NCI-H187 treated with DMSO at 0.1 percent for 48 hours (cell line): ENCODE data around the gene AOPEP.

Experiments
- DNase-seq: peaks from one replicate; lab custom pipeline; 2025; lab: John Stamatoyannopoulos, UW

AOPEP gene

DNA sequence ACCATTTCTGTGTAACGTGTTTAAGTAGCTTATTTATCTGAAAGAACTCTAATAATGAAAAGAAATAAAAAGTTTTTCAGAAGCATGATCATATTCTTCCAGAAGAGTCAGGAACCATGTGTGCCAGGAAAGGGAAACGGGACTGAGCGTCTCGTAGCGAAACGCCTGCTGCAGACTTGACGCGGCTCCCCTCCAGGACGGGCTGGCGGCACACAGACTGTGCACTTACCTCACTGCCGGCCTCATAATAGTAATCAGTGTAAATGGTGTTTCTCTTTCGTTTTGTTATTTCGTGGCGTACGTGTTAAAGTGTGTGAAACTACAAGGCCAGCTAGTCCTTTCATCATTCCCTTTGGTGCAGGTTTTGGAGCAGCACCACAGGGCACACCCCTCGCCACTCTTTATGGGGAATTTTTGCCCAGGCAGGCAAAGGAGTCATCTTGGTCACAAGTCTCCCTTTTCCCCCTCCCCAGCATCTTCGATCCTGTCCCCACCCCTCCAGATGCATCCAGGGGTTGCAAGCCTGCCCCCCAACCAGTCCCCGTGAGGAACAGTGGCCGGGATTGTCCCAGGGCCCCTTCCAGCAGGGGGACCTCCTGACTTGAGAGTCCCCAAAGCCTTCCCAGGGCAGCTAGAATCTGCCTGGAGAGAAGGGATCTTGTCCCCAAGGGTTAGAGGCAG, 357.9 kb downstream of the AOPEP start:
- no peak for DNase-seq

GRCh38 chr9:95085036-95085770, 358.7 kb downstream of the AOPEP start:
- no peak for DNase-seq

- DNase-seq, result no peak
Observed at GRCh38 chr9:95085861-95086563, 359.5 kb downstream of the AOPEP start.

- no peak for DNase-seq
Observed at GRCh38 chr9:95086564-95086955, 360.1 kb downstream of the AOPEP start.

- DNase-seq, result no peak
Observed at GRCh38 chr9:95087659-95088242, 361.3 kb downstream of the AOPEP start.

DNA sequence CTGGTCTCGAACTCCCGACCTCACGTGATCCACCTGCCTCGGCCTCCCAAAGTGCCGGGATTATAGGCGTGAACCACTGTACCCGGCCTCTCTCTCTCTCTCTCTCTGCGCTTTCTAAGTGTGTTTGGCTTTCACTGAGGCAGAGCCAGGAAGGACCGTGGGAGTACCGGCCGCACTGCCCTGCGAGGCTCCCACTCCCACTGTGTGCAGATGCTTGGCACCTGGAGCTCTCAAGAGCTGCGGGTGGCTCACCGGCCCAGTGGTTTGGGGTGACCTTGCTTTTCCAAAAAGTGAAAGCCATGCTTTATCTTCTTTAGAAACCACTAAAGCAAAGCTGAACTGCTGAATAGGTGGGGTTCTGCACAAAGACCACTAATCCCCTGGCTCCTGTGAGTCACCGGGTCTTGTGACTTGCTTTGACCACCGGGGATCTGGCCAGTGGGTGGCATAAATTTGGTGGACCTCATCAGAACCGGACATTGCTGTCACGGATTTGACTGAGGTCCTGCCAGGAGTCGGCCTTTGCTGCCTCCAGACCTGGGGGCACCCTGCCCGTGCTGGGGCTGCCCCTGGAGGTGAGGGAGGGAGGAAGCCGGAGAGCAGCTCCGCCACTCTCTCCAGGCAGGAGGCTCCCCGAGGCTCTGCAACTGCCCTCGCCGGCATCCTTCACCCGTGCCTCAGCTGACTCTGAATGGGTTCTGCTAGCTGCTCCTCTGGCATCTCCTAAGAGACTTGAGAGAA, 362.1 kb downstream of the AOPEP start:
- no peak for DNase-seq

GRCh38 chr9:95089257-95090022, 362.9 kb downstream of the AOPEP start:
- no peak for DNase-seq

GRCh38 chr9:95090023-95090791, 363.7 kb downstream of the AOPEP start:
- no peak for DNase-seq

GRCh38 chr9:95090871-95091577, 364.5 kb downstream of the AOPEP start:
- DNase-seq, result no peak

DNA sequence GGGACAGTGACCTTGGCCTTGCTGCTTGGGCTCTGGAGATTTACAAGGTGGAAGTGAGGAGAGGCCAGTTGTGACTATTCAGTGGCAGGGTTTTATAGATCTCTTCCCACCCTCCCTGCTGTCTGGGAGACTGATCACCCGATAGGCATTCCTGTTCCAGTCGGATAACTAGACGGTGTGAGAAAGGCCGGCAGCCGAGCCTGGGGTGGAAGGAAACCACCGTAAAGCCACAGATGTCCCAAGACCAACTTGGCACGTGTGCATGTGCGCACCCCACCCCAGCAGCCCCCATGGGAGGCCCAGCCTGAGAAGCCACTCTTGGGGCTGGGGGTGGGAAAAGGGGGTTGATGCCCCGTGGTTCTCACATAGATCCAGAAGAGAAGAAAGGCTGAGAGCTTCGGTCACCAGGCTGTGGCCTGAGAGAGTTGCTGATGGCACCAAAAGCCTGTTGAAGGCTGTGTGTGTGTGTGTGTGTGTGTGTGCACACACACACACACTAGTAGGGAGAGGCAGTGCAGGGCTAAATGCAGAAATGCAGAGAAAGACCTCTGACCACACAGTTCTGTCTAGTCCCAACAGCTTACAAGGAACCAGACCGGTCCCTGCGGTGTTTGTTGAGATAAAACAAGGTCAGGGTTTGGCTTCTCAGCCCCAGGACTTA, 365.2 kb downstream of the AOPEP start:
- no peak for DNase-seq

- no peak for DNase-seq
Observed at GRCh38 chr9:95092262-95093072, 366.0 kb downstream of the AOPEP start.

- no peak for DNase-seq
Observed at GRCh38 chr9:95093586-95093985, 367.1 kb downstream of the AOPEP start.

DNA sequence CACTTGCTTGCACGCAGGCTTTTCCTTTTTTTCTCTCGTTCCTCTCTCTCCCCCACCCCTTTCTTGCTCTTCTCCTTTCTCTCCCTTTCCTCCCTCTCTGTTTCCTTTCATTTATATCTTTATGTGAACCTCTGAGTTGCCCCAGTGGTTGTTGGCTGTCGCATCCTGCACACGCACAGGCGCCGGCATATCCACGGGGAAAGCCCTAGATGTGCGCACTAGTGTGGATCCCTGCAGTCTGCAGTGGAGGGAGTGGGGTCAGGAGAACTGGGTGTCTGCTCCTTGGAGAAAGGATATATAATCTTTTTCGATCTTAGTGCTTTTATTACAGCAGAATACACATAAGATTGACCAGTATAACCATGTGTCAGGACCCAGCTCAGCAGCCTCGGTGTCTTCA, 367.5 kb downstream of the AOPEP start:
- no peak for DNase-seq

GRCh38 chr9:95095641-95096355, 369.3 kb downstream of the AOPEP start:
- no peak for DNase-seq

DNA sequence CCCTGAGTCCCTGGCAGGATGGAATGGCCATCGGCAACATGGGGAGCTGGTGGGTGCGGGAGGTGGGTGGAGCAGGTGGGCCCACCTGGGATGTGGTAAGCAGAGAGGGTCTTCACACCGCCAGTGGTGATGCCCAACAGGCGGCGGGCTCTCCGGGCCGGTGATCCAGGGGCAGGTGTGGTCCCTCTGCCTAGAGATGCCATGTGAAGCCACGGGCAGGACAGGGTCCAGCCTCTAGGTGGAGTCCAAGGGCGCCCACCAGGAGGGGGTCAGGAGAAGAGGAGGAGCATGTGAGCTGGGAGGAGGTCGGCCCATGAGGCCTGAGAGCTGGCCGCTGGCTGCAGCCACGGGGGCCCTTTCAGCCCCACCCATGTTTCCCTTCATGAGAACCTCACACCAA, 369.9 kb downstream of the AOPEP start:
- DNase-seq, result no peak

DNA sequence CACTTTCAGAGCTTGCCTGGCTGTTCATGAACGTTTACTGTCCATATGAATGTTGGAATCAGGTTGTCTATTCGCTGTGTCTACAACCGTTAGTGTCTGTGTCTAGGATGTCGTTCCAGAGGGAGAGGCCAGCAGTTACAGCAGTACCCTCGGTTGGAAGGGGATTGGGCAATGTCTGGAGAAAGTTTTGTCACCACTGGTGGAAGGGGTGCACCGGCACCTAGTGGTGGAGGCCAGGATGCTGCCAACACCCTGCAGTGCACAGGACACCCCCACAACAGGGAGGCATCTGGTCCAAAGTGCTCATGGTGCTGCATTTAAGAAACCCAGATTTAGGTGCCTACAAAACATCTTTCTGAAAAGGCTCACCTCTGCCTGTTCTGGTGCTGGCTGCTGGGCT, 370.3 kb downstream of the AOPEP start:
- DNase-seq, result no peak

DNA sequence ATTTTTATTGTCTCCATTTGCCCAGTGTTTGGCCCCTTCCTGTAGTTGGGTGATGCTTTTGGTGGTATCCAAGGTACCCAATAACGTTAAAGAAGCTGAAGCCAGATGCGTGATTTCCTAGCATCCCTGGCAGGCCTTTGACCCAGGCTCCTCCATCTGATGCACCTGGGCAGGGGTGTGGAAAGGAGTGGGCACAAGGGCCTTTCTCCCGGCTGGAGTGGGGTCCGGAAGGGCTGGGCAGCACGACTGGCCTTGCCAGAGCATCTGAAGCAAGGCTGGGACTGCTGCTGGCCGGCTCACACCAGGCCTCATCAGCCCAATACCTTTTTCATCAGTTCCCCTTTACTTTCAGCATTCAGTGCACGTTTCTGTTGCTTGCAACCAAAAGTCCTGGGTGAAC, 370.8 kb downstream of the AOPEP start:
- DNase-seq, result no peak
